Measurements from ENCODE around the gene PLS3.

PLS3 gene

GRCh38 chrX:115571712-115572111 is 10.7 kb downstream of the PLS3 start:
- DNase-seq, result no peak

DNA sequence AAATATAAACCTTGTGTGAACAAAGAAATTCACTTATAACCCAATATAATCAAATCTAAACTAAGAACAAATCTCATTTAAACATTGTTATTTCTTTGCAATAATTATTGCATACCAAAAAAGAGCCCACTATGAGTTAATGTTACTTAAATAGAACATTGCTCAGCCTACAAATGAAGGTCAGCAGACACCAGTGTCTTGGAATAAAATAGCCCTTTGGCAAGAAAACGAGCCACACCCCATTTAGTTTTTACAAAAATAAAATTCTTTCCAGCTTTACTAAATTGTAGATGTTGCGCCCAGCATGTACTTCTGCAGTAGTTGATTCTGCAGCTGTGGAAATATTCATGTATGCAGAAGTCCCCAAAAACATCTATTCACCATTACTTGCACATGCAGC is 12.2 kb downstream of the PLS3 start:
- no peak for DNase-seq

GRCh38 chrX:115576676-115577075 is 15.7 kb downstream of the PLS3 start:
- no peak for DNase-seq

GRCh38 chrX:115579327-115579726 is 18.4 kb downstream of the PLS3 start:
- DNase-seq, result no peak

DNA sequence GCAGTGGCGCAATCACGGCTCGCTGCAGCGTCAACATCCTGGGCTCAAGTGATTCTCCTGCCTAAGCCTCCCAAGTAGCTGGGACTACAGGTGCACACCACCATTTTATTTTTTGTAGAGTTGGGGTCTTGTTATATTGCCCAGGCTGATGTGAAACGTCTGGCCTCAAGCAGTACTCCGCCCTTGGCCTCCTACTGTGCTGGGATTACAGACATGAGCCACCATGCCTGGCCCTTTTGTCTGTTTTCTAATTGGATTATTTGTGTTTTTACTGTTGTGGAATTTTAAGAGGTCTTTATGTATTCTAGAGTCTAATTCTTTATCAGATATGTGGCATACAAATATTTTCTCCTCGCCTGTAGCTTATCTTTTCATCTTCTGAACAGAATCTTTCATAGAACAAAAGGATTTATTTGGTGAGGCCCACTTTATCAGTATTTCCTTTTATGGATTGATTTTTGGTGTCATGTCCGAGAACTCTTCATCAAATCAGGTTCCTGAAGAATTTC is 18.9 kb downstream of the PLS3 start:
- DNase-seq, result no peak

DNA sequence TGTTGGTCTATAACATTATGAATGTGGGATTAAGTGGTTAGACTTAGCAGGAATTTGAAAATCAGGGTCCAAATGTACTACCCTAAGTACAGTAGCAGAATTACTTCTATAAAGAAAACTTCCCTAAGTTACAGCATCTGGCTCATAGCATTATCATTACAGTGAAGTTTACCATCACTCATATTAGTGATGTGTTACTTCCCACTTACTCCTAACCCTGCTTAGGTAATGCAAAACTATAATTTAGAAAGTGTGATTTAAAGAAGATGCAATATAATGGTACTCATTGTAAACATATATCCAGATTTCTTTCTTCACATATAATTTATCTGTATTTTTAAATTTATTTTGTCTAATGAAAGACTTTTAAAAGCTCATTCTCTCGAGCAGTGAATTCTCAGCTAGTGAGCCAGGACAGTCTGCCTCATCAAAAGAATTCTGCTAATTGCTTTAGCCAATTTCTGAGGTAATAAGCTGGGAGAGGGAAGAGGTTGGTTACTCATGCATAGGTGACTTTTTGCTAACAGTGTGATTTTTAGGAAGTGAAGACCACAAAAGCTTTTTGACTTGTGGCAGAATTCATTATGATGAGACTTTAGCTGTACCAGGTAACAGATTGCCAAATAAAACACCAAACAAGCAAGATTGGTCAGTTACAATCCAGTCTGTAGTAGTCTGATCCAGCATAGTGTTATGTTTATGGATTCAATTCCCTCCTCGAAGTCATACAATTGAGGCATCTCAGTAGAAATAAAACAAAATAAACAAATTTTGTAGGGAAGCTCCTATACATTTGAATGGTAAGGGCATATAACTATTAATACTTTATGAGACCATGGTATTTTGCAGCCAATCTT is 21.0 kb downstream of the PLS3 start:
- DNase-seq, result no peak

- no peak for DNase-seq
These were observed 21.9 kb downstream of the PLS3 start for GRCh38 chrX:115582616-115583495.

DNA sequence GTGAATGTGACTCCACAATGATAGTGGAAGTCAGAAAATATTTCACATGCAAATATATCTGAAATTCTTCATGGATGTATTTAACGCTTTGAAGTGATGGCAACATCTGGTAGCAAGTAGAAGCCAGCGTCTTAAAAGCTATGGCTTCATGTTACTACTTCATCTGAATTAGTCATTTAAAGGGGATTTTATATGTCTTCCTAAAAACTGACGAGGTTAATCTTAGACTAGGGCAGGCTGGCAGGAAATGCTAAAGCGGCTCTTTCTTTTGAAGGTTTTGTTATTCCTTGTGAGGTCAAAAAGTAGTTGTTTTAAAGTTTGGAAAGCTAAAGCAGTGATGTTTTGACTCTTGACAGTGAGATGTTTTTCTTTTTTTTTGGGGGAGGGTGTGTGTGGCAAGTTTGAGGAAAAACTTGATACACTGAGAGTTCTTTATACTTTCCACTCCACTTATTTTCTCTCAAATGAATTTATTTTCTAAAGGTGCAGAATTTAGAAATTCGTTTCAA is 22.6 kb downstream of the PLS3 start:
- no peak for DNase-seq

DNA sequence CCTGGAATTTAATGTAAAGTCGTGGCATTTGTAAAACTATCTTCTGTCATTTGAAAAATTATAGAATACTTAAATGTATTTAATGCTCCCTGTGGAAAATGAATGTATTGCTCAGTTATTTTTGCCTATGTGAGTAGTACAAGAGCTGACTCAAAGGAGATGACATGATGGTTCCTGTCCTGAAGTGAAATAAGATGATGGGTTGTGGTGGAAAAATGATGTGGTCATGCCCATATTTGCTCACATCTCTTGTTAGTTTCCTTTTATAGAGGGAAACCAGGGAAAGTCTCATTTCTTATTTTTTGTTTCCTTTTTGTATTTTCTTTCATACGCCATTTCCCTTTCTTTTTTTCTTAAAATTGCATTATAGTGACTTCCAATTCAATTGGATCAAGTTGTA is 23.7 kb downstream of the PLS3 start:
- DNase-seq, result no peak

DNA sequence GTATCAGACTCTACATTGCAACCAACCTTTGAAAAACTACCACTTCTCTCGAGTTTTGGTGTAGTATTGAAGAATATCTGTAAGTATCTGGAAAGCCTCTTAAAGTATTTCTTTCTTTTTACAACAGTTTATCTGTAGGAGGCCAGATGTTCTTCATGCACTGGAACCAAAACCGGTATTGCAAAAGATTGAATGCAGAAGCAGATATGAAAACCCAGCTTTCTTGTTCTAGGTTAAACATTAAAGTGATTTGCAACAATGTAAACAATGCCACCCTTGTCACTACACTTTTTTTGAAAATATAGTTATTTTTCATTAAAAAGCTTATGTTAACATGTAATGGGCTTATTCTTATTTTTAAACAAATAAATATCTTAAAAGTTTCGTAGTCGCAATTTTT is 27.2 kb downstream of the PLS3 start:
- DNase-seq, result no peak

DNA sequence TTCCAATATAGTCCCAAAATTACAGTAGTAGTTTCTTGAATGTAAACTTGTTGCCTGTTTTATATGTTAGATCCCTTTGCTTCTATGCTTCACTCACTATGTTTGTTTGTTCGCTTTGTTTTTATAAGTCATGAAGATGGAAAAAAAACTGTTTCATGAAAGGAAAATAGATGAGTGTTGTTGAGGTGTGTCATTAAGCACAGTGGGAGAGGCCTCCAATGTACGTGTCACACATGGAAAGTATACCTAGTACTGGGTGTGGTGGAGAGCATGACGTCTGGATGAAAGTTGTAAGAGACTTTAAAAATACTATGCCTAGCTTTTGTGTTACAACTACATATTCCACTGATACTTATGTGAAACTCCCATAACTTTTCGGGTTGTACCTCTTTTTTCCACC is 28.4 kb downstream of the PLS3 start:
- no peak for DNase-seq

DNA sequence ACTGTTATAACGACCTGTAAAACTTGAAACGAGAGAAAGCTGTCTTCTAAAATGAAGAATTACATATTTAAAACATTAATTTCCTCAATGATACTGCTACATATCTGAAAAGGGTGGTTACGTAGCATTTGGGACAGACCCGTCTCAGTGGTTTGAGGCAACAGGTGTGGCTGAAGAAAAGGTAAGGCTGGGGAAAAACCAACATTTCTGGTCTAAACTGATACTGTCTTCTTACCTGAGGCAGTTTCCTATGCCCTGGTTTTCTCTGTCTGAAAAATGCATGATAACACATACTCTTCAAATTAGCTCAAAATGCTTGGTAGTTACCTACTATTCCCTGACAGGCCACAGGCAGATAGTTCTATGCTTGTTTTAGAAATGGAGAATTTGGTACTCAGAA is 30.4 kb downstream of the PLS3 start:
- no peak for DNase-seq

- DNase-seq, result no peak
These were observed 31.2 kb downstream of the PLS3 start for GRCh38 chrX:115591856-115592842.

DNA sequence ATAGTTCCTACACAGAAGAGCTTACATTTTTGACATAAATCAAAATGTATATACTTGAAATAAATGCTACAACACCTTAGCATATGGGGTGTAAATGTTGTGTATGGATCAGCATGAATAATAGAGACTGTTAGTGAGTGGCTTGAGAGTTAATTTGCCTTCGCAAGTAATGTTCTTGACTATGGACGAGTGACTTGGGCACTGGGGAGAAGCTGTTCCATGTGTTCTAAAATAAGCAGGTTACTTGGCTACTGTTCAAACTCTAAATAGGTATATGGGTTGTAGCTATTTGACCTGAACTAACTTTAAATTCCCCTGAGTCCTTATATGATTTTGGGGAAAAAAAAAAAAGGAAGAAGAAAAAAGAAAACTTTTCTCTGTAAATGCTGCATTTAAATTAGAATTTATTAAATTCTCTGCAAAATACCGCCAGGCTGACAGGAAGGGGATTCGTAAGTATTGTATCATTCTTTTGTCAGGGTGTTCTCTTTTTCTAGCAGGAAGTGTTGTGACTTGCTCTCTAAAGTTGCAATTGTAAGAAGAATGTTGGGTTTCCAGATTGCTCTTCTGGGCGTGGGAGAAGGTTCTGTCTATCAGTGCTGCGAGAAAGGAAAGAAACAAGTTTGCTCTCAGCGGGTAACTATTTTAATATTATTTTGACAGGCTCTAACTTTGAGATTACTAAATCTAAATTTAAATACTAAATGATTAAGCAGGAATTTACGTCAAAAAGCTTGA is 32.2 kb downstream of the PLS3 start:
- no peak for DNase-seq

DNA sequence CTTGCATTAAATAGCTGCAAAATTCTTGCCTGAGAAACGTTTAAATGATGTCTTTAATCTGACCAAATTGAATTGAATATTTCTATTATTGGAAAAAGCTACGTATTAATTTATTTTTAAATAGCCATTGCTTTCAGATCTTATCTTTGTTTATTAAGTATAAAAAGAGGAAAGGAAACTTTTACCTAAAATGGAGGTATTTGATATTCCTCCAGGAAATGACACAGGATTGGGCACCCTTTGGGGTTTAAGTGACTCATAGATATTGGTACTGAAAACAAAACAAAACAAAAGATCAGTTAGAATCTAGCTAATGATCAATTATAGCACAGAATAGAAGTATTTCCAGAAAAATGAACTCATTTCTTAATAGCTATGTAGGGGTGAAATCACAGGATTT is 34.1 kb downstream of the PLS3 start:
- DNase-seq, result no peak

DNA sequence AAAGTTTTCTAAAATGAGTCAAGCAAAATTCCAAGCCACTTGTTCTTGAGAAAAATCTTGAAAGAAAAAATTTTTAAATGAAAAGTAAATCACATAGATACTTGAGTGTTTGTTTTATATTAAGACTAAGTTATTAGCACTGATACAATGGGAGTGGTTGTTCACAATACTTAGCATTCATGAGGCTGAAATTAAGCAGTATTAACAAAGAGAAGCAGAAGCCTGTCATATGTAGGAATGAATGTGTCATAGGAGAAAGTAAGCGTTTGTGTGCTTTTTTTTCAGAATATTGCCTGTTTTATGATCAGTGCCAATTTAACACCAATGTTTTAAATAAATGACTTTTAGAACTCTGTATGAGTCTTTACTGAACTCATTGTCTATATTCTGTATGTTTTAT is 37.6 kb downstream of the PLS3 start:
- no peak for DNase-seq

DNA sequence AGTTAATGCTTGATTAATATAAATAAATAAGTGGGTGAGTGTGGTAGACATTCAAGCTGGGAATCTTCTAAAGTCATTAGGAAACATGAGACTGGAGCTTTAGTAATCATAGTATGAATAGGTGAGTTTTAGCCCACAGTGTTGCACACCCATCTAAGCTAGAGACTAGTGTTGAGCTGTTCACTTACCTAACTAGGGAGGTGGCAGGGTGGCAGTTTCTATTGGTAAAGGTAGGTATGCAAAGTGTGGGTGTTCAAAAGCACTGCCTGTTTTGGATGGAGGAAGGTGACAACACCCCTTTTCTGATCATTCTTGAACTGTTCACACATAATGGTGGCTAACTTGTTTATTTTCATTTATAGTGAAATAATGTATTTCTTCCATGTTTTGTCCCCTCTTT is 41.3 kb downstream of the PLS3 start:
- no peak for DNase-seq

DNA sequence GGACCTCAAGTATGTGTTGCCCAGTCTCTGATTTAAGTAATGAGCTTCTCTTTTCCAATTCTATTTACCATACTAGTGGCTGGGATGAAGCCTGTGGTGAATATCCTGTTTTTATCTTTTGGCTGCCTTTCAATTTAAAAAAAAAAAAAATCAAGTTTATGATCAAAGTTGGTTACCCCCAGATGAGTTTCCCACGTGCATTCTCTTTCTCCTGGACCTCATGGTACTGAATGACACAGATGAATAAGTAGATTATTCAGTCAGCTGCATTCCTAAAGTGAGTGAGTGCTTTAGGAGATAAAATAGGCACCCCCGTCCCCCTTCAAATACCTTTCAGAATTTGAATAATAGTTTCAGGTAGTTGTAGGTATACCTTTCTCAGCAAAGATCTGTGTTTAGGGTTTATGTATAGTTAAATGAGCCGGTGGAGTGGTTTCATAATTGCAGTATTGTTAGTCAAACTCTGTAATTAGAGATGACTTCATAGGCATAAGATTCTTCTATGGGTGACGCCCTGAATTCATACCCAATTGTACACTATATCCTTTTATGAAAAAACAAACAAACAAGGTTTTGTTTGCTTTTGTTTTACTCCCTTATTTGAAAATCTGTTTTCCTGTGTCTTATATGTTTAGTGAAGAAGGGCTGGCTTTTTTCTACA is 41.9 kb downstream of the PLS3 start:
- no peak for DNase-seq

DNA sequence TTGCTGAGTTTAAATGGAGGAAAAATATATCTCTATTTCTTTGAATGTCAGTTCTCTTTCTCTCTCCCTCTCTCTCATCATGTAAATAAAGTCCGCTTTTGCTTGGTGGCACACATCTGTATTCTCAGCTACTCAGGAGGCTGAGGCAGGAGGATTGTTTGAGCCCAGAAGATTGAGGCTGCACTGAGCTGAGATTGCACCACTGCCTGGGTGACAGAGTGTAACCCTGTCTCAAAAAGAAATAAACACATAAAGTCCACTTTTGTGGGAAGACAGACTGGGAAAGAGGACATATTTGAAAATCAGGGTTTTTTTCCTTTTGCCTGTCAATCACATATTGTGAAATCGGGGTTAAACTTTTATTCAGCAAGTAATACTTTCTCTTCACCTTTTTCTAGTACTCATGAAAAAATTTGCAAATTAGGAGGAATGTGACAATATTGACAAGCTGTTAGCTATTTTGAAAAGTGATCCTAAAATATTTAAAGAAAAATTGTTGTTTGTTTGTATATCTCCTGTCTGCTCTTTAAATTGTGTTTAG is 42.6 kb downstream of the PLS3 start:
- no peak for DNase-seq

DNA sequence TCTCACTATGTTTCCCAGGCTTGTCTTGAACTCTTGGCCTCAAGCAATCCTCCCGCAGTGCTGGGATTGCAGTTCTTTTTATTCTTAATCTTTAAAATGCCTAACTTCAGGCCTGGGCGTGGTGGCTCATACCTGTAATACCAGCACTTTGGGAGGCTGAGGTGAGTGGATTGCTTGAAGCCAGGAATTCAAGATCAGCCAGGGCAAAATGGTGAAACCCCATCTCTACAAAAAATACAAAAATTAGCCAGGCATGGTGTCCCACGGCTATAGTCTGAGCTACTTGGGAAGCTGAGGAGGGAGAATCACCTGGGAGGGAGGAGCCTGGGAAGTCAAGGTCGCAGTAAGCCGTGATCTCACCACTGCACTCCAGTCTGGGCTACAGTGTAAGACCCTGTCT is 45.9 kb downstream of the PLS3 start:
- DNase-seq, result no peak

DNA sequence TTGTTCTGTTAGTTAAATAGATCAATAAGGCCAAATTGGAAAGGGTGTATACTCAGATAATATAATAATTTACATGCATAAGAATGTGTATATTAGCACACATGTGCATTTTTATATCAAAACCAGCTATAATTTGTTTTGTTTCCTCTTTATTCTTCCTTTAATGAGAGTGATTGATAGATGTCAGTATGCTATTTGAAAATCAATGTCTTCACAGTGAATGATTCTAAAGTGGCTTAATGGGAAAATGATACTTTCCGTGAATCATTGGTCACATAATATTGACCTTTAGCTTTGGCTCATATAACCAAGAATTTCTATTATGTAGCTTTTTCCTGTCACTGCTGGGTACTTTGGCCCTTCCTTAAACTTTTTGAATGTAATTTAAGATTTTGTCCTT is 48.6 kb downstream of the PLS3 start:
- no peak for DNase-seq

Data from NCI-H345 (cell line).